Panc1 (cell line): ENCODE results near the gene LPP. TPM values are rescaled to one million over a fixed set of nuclear protein-coding genes. Genes with fewer than 3 reads are reported as not detected.

Experiments
- ATAC-seq: fragments of 200-7000 bp; cut with Tn5 transposase; 2 replicates; pipeline ENCODE4 v1.9.1; 2020; ENCODE audit warnings: mild to moderate bottlenecking, moderate library complexity
- BruUV-seq: library from RNA; stranded (reverse); fragments of 400-500 nt; replicated peaks from 2 replicates; lab custom pipeline; 2021; lab: Mats Ljungman, UMichigan
- CTCF ChIA-PET: fragments of 300-600 bp; sonication (Branson Sonifier 250); formaldehyde crosslinking; loops from one replicate; lab custom pipeline; 2022; ENCODE audit warnings: antibody characterized with exemption; lab: Charles Lee
- POLR2A ChIA-PET: fragments of 300-600 bp; sonication (Branson Sonifier 250); formaldehyde crosslinking; loops from one replicate; lab custom pipeline; 2022; ENCODE audit warnings: antibody characterized with exemption; lab: Charles Lee
- DNase-seq: peaks from one replicate; pipeline ENCODE4 v3.0.0-alpha.2; 2010; ENCODE audit warnings: low read depth, low spot score
- H3K27ac ChIP-seq: 2 replicates; pipeline ENCODE4 v1.5.1; 2011; ENCODE audit warnings: mild to moderate bottlenecking, low read length, inconsistent platforms
- H3K27me3 ChIP-seq: fragments of 200-500 bp; sonication (Bioruptor generic); 2 replicates; pipeline ENCODE4 v1.6.0; 2014; ENCODE audit warnings: low read length, inconsistent platforms; ENCODE audit not compliant: control insufficient read depth, insufficient read depth
- H3K36me3 ChIP-seq: fragments of 200-500 bp; sonication (Bioruptor generic); 2 replicates; pipeline ENCODE4 v1.5.1; 2014; ENCODE audit warnings: inconsistent platforms, mild to moderate bottlenecking, low read length, moderate library complexity; ENCODE audit not compliant: control insufficient read depth, insufficient read depth
- H3K4me1 ChIP-seq: 2 replicates; pipeline ENCODE4 v1.5.1; 2011; ENCODE audit warnings: inconsistent platforms, mild to moderate bottlenecking, low read length, moderate library complexity; ENCODE audit not compliant: control insufficient read depth, insufficient read depth
- H3K4me3 ChIP-seq, 2 experiments: 2 replicates each; pipeline ENCODE4 v1.5.1; 2011 to 2012; ENCODE audit warnings: low read depth in 2 of 2, low read length in 2 of 2, mild to moderate bottlenecking in 2 of 2, inconsistent platforms in 1 of 2, moderate library complexity in 1 of 2
- H3K9me3 ChIP-seq: fragments of 200-500 bp; sonication (Bioruptor generic); 2 replicates; pipeline ENCODE4 v1.5.1; 2014; ENCODE audit warnings: low read depth, mild to moderate bottlenecking, inconsistent platforms, low read length, moderate library complexity; ENCODE audit not compliant: control insufficient read depth, insufficient read depth
- CTCF ChIP-seq: fragments of 450-650 bp; IDR thresholded peaks from 2 replicates; pipeline ENCODE4 v1.5.1; 2017; ENCODE audit warnings: mild to moderate bottlenecking
- POLR2AphosphoS5 ChIP-seq: IDR thresholded peaks from 2 replicates; pipeline ENCODE4 v1.6.1; 2012; ENCODE audit warnings: mild to moderate bottlenecking, low read depth, low read length, moderate library complexity
- REST ChIP-seq, 2 experiments: IDR thresholded peaks; 2 replicates each; pipeline ENCODE4 v1.6.1; 2011 to 2012; ENCODE audit warnings: low read depth in 2 of 2, control low read depth in 1 of 2, low read length in 1 of 2, mild to moderate bottlenecking in 1 of 2, moderate library complexity in 1 of 2; ENCODE audit not compliant: insufficient read depth in 1 of 2
- SIN3A ChIP-seq: IDR thresholded peaks from 2 replicates; pipeline ENCODE4 v1.6.1; 2012; ENCODE audit warnings: low read depth, mild to moderate bottlenecking, low read length, moderate library complexity, borderline replicate concordance; ENCODE audit not compliant: insufficient read depth
- TCF7L2 ChIP-seq: IDR thresholded peaks from 2 replicates; pipeline ENCODE4 v1.6.1; 2011; ENCODE audit warnings: mild to moderate bottlenecking, low read depth, low read length, inconsistent platforms
- in situ Hi-C: cut with HindIII; loops from 2 replicates; pipeline ENCODE4 v1.10.0; 2016; ENCODE audit warnings: low sequenced_read_pairs, low pct_unique_long_range_greater_than_20kb
- intact Hi-C: fragments of 100-400 bp; cut with micrococcal nuclease; formaldehyde crosslinking; loops from one replicate; pipeline ENCODE4 v1.10.0; 2022; ENCODE audit not compliant: unreplicated experiment
- total RNA-seq: library from RNA; stranded (reverse); gene quantifications from one replicate; pipeline ENCODE4 v1.2.1, GENCODE V29; 2021; ENCODE audit not compliant: unreplicated experiment

The LPP gene
- total RNA-seq, 1 experiment from 2014 or later = 90.0 TPM

- H3K4me3 ChIP-seq = no peak overlapping the region
- H3K36me3 ChIP-seq = no peaks in the 10 kb centered on the region
- intact Hi-C loops = no loop called here
- POLR2A ChIA-PET = no interaction called here
- BruUV-seq = no TSS peak
- no peaks in the 10 kb centered on the region for H3K27me3 ChIP-seq
- H3K4me1 ChIP-seq = no peaks in the 10 kb centered on the region
- no peak for ATAC-seq
- H3K27ac ChIP-seq = no peak overlapping the region
- TF ChIP-seq REST (IDR thresholded peaks at IDR 0.05; ENCODE audit: insufficient read depth in 1 of 2, low read depth in 2 of 2, low read length in 1 of 2) = no peak
- TF ChIP-seq CTCF = no peak
- TF ChIP-seq POLR2AphosphoS5 = no peak
- no peak for TF ChIP-seq SIN3A
- no peak for TF ChIP-seq TCF7L2
- no peak for DNase-seq
- H3K9me3 ChIP-seq = no peaks in the 10 kb centered on the region
- CTCF ChIA-PET = no interaction called here
- in situ Hi-C loops = no loop called here
These were observed 151.3 kb downstream of the LPP start for GRCh38 chr3:188305220-188305619.

GRCh38 chr3:188306435-188307005, 152.6 kb downstream of the LPP start:
- Histone ChIP-seq H3K4me3 (no peak overlapping the region), H3K9me3 (no peaks in the 10 kb centered on the region), H3K27ac (no peak overlapping the region), H3K36me3 (no peaks in the 10 kb centered on the region), H3K27me3 (no peaks in the 10 kb centered on the region), H3K4me1 (no peaks in the 10 kb centered on the region)
- ChIA-PET POLR2A (no interaction called here), CTCF (no interaction called here)
- ATAC-seq = no peak
- in situ Hi-C loops (no loop called here), intact Hi-C loops (no loop called here)
- TF ChIP-seq CTCF (no peak), TCF7L2 (no peak), REST (IDR thresholded peaks at IDR 0.05; ENCODE audit: insufficient read depth in 1 of 2, low read depth in 2 of 2, low read length in 1 of 2) (no peak), SIN3A (no peak), POLR2AphosphoS5 (no peak)
- no TSS peak for BruUV-seq
- DNase-seq = no peak
